Endothelial cell of hepatic sinusoid (primary cell): ENCODE results near the gene CRYGD.
"Not testable (repeated sequence)": the region's sequence is repeated elsewhere in the genome, so short reads cannot be mapped to it uniquely, and the experiment has no call there.

ENCODE experiments used
- in situ Hi-C: cut with HindIII; loops from 2 replicates; pipeline ENCODE4 v1.10.0; 2017; ENCODE audit warnings: low sequenced_read_pairs

CRYGD gene

GRCh38 chr2:208130712-208131110, 6.4 kb upstream of the CRYGD start:
- in situ Hi-C loops = no loop called here

- in situ Hi-C loops = no loop called here
Measured at GRCh38 chr2:208129744-208130711, 5.7 kb upstream of the CRYGD start, which contains the start of gene CRYGC. TSS of gene CRYGC (minus strand) at chr2:208129828. CDS start at chr2:208129792, 36 bp downstream.

GRCh38 chr2:208128136-208128535, 3.8 kb upstream of the CRYGD start:
- in situ Hi-C loops = no loop called here

GRCh38 chr2:208127090-208127489, 2.8 kb upstream of the CRYGD start:
- in situ Hi-C loops = no loop called here

GRCh38 chr2:208125251-208125650, 927 bp upstream of the CRYGD start:
- in situ Hi-C loops = no loop called here

- in situ Hi-C loops = no loop called here
Measured at GRCh38 chr2:208122248-208122647, 2.1 kb downstream of the CRYGD start.

GRCh38 chr2:208118918-208119317, 5.4 kb downstream of the CRYGD start:
- in situ Hi-C loops = no loop called here

- in situ Hi-C loops = not testable (repeated sequence)
Measured at GRCh38 chr2:208117390-208117789, 6.9 kb downstream of the CRYGD start.

- in situ Hi-C loops = no loop called here
Measured at GRCh38 chr2:208112969-208113368, 11.4 kb downstream of the CRYGD start.

GRCh38 chr2:208112273-208112745, 12.0 kb downstream of the CRYGD start:
- in situ Hi-C loops = not testable (repeated sequence)

GRCh38 chr2:208103616-208104015, 20.7 kb downstream of the CRYGD start:
- in situ Hi-C loops = no loop called here

GRCh38 chr2:208101716-208102631, 22.4 kb downstream of the CRYGD start:
- in situ Hi-C loops = no loop called here

- in situ Hi-C loops = no loop called here
Measured at GRCh38 chr2:208099682-208100470, 24.4 kb downstream of the CRYGD start.

GRCh38 chr2:208098701-208099100, 25.6 kb downstream of the CRYGD start:
- in situ Hi-C loops = not testable (repeated sequence)

GRCh38 chr2:208098267-208098666, 26.1 kb downstream of the CRYGD start:
- in situ Hi-C loops = no loop called here

- in situ Hi-C loops = no loop called here
Measured at GRCh38 chr2:208097801-208098200, 26.5 kb downstream of the CRYGD start.

GRCh38 chr2:208097313-208097712, 27.0 kb downstream of the CRYGD start:
- in situ Hi-C loops = no loop called here

- in situ Hi-C loops = no loop called here
Measured at GRCh38 chr2:208096080-208096479, 28.2 kb downstream of the CRYGD start.

- in situ Hi-C loops = no loop called here
Measured at GRCh38 chr2:208093128-208093527, 31.2 kb downstream of the CRYGD start.

- in situ Hi-C loops = no loop called here
Measured at GRCh38 chr2:208092093-208092832, 32.1 kb downstream of the CRYGD start.
